SK-N-SH (cell line): ENCODE results near the gene CEP43. TPM values are rescaled to one million over a fixed set of nuclear protein-coding genes. Genes with fewer than 3 reads are reported as not detected.

Experiments
- CTCF ChIA-PET: fragments of 300-600, 350-600 bp; formaldehyde crosslinking; extraction: SDS; loops from one replicate; lab custom pipeline; 2021; lab: Yijun Ruan, JAX
- POLR2A ChIA-PET: fragments of 350-600 bp; sonication (Branson Sonifier 250); formaldehyde crosslinking; extraction: SDS; loops from one replicate; lab custom pipeline; 2020; ENCODE audit warnings: antibody characterized with exemption, inconsistent platforms; lab: Yijun Ruan, JAX
- DNase-seq: peaks from one replicate; pipeline ENCODE4 v3.0.0; 2012
- H2AFZ ChIP-seq: fragments of 200-600 bp; sonication (generic); 2 replicates; pipeline ENCODE4 v1.8.1; 2016; ENCODE audit warnings: antibody characterized with exemption, mild to moderate bottlenecking, low read depth
- H3F3A ChIP-seq: fragments of 200-600 bp; sonication (generic); replicated peaks from 2 replicates; pipeline ENCODE3; 2016; ENCODE audit warnings: antibody characterized with exemption, mild to moderate bottlenecking; ENCODE audit not compliant: insufficient read depth
- H3K27ac ChIP-seq, 2 experiments: fragments of 200-500 bp in 1 of 2; fragments of 200-600 bp in 1 of 2; sonication (Bioruptor generic) in 1 of 2; sonication (generic), shearing (Covaris generic) in 1 of 2; 2 replicates each; pipeline versions ENCODE4 v1.5.1 to v1.6.1; 2014 to 2016; ENCODE audit warnings: low read depth in 2 of 2, inconsistent platforms in 1 of 2, low read length in 1 of 2, mild to moderate bottlenecking in 1 of 2, mixed read lengths in 1 of 2
- H3K27me3 ChIP-seq: fragments of 200-600 bp; sonication (generic), shearing (Covaris generic); 2 replicates; pipeline ENCODE4 v1.6.1; 2016; ENCODE audit warnings: mixed run types; ENCODE audit not compliant: insufficient read depth
- H3K36me3 ChIP-seq, 2 experiments: fragments of 200-500 bp in 1 of 2; fragments of 200-600 bp in 1 of 2; sonication (Bioruptor generic) in 1 of 2; sonication (generic) in 1 of 2; replicated peaks in 1 of 2; 2 replicates each; pipeline versions ENCODE3 to v1.5.1; 2014 to 2016; ENCODE audit warnings: low read length in 1 of 2, mild to moderate bottlenecking in 1 of 2; ENCODE audit not compliant: insufficient read depth in 2 of 2, control insufficient read depth in 1 of 2
- H3K4me1 ChIP-seq, 2 experiments: fragments of 200-500 bp in 1 of 2; fragments of 200-600 bp in 1 of 2; sonication (Bioruptor generic) in 1 of 2; sonication (generic), shearing (Covaris generic) in 1 of 2; 2 replicates each; pipeline versions ENCODE4 v1.5.1 to v1.6.1; 2014 to 2016; ENCODE audit warnings: low read depth in 1 of 2, low read length in 1 of 2, mixed run types in 1 of 2; ENCODE audit not compliant: insufficient read depth in 2 of 2, control insufficient read depth in 1 of 2
- H3K4me2 ChIP-seq: fragments of 200-600 bp; sonication (generic), shearing (Covaris generic); 2 replicates; pipeline ENCODE4 v1.6.1; 2017; ENCODE audit warnings: mixed run types
- H3K4me3 ChIP-seq, 2 experiments: fragments of 200-500 bp in 1 of 2; fragments of 200-600 bp in 1 of 2; sonication (Bioruptor generic) in 1 of 2; sonication (generic), shearing (Covaris generic) in 1 of 2; 2 replicates each; pipeline versions ENCODE4 v1.5.1 to v1.8.1; 2014 to 2016; ENCODE audit warnings: low read depth in 2 of 2, inconsistent platforms in 1 of 2, low read length in 1 of 2, mild to moderate bottlenecking in 1 of 2, mixed read lengths in 1 of 2, moderate library complexity in 1 of 2
- H3K79me2 ChIP-seq: fragments of 200-600 bp; sonication (generic); 2 replicates; pipeline ENCODE4 v1.8.1; 2017; ENCODE audit warnings: mild to moderate bottlenecking; ENCODE audit not compliant: insufficient read depth
- H3K9ac ChIP-seq: fragments of 200-600 bp; sonication (generic); 2 replicates; pipeline ENCODE4 v1.6.1; 2017; ENCODE audit warnings: mixed run types
- H3K9me2 ChIP-seq: fragments of 200-600 bp; sonication (generic); 2 replicates; pipeline ENCODE4 v1.6.1; 2017; ENCODE audit warnings: mixed run types
- H3K9me3 ChIP-seq: fragments of 200-600 bp; sonication (generic); 2 replicates; pipeline ENCODE4 v1.6.1; 2017; ENCODE audit warnings: mixed run types, mild to moderate bottlenecking, moderate library complexity
- H4K20me1 ChIP-seq: fragments of 200-600 bp; sonication (generic); 2 replicates; pipeline ENCODE4 v1.6.1; 2017; ENCODE audit warnings: mild to moderate bottlenecking, mixed run types; ENCODE audit not compliant: insufficient read depth
- CHD2 ChIP-seq: fragments of 150-350 bp; IDR thresholded peaks from 2 replicates; pipeline ENCODE4 v1.6.1; 2018; ENCODE audit warnings: low read length; ENCODE audit not compliant: partially characterized antibody
- EP300 ChIP-seq, 2 experiments: IDR thresholded peaks; 2 replicates each; pipeline versions ENCODE4 v1.4.0 to v1.6.1; 2012; ENCODE audit warnings: borderline replicate concordance in 1 of 2, low read depth in 1 of 2, low read length in 1 of 2
- FOXM1 ChIP-seq: IDR thresholded peaks from 2 replicates; pipeline ENCODE4 v1.4.0; 2012; ENCODE audit warnings: low read depth, mild to moderate bottlenecking
- GABPA ChIP-seq: IDR thresholded peaks from 2 replicates; pipeline ENCODE4 v1.4.0; 2012; ENCODE audit warnings: low read depth, mild to moderate bottlenecking
- GATA2 ChIP-seq: sonication (generic); formaldehyde crosslinking; IDR thresholded peaks from 2 replicates; pipeline ENCODE4 v1.5.0; 2020; ENCODE audit warnings: mild to moderate bottlenecking, missing genetic modification reagents
- MXI1 ChIP-seq: IDR thresholded peaks from 2 replicates; pipeline ENCODE4 v1.6.1; 2012; ENCODE audit warnings: mild to moderate bottlenecking, low read depth, low read length, improper control_type of control experiment
- RAD21 ChIP-seq: IDR thresholded peaks from 2 replicates; pipeline ENCODE4 v1.6.1; 2012; ENCODE audit warnings: mild to moderate bottlenecking, low read length
- RCOR1 ChIP-seq: fragments of 150-350 bp; IDR thresholded peaks from 2 replicates; pipeline ENCODE4 v1.6.1; 2017; ENCODE audit warnings: antibody characterized with exemption, low read length
- SIN3A ChIP-seq: IDR thresholded peaks from 2 replicates; pipeline ENCODE4 v1.6.1; 2012; ENCODE audit warnings: low read depth, mild to moderate bottlenecking, low read length, moderate library complexity, borderline replicate concordance
- TCF12 ChIP-seq: IDR thresholded peaks from 2 replicates; pipeline ENCODE4 v1.4.0; 2012
- WGBS: methylation state at CpG from one replicate; pipeline ENCODE4 v1.1.6; 2017; ENCODE audit warnings: low lambda C conversion rate; 5-methylcytosine and 5-hydroxymethylcytosine counted together
- polyA plus RNA-seq, 3 experiments: library from polyadenylated mRNA; depleted of rRNA; stranded (reverse); fragments of >200 nt; gene quantifications; 2 replicates each; pipeline ENCODE4 v1.2.3, GENCODE V29; 2012
- TF ChIP-seq, protein P1 (sequence below): IDR thresholded peaks from 2 replicates; pipeline ENCODE4; 2012
- TF ChIP-seq, protein P2 (sequence below): fragments of 150-350 bp; IDR thresholded peaks from 2 replicates; pipeline ENCODE4 v1.6.1; 2017; ENCODE audit warnings: antibody characterized with exemption, low read length, low read depth, borderline replicate concordance

Gene CEP43
- polyA plus RNA-seq, 1 of the 3 experiments (the other 2 are of a cell fraction): 7.5 TPM

DNA sequence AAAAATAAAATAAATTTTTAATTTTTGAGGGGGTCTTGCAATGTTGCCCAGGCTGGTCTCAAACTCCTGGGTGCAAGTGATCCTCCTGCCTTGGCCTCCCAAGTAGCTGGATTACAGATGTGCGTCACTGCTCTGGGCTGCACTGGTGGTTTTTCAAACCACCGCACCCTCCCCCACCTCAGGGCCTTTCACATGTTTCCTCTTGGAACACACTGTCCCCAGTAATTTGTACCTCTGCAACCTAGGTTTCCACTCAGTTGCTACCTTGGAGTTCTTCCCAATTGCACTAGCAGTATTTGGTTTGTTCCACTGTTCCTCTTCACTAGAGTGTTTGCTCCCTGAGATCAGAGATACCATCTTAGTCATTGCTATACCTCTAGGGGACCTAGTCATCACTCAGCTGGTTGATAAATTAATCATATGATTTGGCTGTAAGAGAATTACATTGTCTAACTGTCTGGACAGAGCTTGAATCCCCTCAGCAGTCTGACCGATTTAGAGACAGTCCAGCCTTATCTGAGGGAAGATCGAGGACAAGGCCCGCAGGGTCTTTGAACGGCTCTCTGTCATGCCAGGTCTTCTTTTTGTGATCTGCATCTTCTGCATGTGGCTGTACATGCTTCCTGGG lies 32.0 kb downstream of the CEP43 start:
- no peak overlapping the region for H3K4me3 ChIP-seq
- H3K9me3 ChIP-seq: no peaks in the 10 kb centered on the region
- peak; percentile 69 for DNase-seq
- TF ChIP-seq, protein P1, sequence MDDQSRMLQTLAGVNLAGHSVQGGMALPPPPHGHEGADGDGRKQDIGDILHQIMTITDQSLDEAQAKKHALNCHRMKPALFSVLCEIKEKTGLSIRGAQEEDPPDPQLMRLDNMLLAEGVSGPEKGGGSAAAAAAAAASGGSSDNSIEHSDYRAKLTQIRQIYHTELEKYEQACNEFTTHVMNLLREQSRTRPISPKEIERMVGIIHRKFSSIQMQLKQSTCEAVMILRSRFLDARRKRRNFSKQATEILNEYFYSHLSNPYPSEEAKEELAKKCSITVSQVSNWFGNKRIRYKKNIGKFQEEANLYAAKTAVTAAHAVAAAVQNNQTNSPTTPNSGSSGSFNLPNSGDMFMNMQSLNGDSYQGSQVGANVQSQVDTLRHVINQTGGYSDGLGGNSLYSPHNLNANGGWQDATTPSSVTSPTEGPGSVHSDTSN: peak; percentile 43
- TF ChIP-seq GATA2 (peak; percentile 97), TCF12 (peak; percentile 24), FOXM1 (no peak), RCOR1 (peak; percentile 84), GABPA (no peak), CHD2 (peak; percentile 67), RAD21 (peak; percentile 6), MXI1 (peak; percentile 33; the same call in 1 of the 2 replicates), EP300 (IDR thresholded peaks at IDR 0.05; ENCODE audit: borderline replicate concordance in 1 of 2, low read depth in 1 of 2, low read length in 1 of 2) (peak in 1 of 2 experiments; percentile 92; a peak in 2 of 4 replicates)
- no peaks in the 10 kb centered on the region for H3K9me2 ChIP-seq
- peaks cover 0 to 58% of the 10 kb centered on the region in 2 experiments; a peak in 2 of 4 replicates for H3K4me1 ChIP-seq
- H3K4me2 ChIP-seq: no peak overlapping the region
- no peaks in the 10 kb centered on the region for H3K79me2 ChIP-seq
- H3F3A ChIP-seq: peaks cover 2% of the 10 kb centered on the region
- H4K20me1 ChIP-seq: no peaks in the 10 kb centered on the region
- H3K27me3 ChIP-seq: no peaks in the 10 kb centered on the region
- 56% methylated on average over 6 of the region's 6 CpGs for WGBS
- POLR2A ChIA-PET: interaction anchor here (1.1 kb wide), 1 partner anchor 11 kb away, joined by 3 read pairs; no protein-coding TSS in a partner anchor
- CTCF ChIA-PET: no interaction called here
- H3K9ac ChIP-seq: no peak overlapping the region
- H3K27ac ChIP-seq: peak overlapping the region in 1 of 2 experiments; percentile 98; a peak in 2 of 4 replicates
- peaks cover 70 to 78% of the 10 kb centered on the region in 2 experiments for H3K36me3 ChIP-seq
- no peak overlapping the region for H2AFZ ChIP-seq

DNA sequence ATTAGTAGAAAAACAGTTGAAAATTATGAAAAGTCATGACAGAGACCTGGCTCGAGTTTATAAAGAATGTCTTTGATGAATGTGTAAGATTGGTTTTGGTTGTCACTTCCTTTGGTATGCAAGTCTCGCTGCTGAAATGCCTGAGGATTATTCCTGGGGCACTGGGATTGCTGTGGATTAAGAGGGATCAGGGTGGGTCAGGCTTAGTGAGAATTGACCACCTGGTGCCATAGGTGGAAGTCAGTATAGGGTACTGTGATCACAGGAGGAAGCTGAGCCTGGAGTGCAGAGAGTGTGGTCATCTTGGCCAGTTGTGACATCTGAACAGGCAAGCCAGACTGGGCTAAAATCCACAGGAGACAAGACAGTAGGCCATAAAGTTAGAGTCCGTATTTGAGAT lies 34.9 kb downstream of the CEP43 start:
- no peaks in the 10 kb centered on the region for H3K9me2 ChIP-seq
- H3K4me3 ChIP-seq: no peak overlapping the region
- POLR2A ChIA-PET: no interaction called here
- H3K36me3 ChIP-seq: peaks cover 57 to 61% of the 10 kb centered on the region in 2 experiments
- no peak overlapping the region for H3K9ac ChIP-seq
- no peaks in the 10 kb centered on the region for H4K20me1 ChIP-seq
- no peaks in the 10 kb centered on the region for H3K9me3 ChIP-seq
- no peak for DNase-seq
- no peak overlapping the region for H2AFZ ChIP-seq
- CTCF ChIA-PET: interaction anchor here (1.2 to 1.5 kb wide), 2 partner anchors 45 to 81 kb away, joined by 4 to 7 read pairs; no protein-coding TSS in a partner anchor
- no peak for TF ChIP-seq SIN3A
- TF ChIP-seq, protein P2, sequence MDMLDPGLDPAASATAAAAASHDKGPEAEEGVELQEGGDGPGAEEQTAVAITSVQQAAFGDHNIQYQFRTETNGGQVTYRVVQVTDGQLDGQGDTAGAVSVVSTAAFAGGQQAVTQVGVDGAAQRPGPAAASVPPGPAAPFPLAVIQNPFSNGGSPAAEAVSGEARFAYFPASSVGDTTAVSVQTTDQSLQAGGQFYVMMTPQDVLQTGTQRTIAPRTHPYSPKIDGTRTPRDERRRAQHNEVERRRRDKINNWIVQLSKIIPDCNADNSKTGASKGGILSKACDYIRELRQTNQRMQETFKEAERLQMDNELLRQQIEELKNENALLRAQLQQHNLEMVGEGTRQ: no peak
- no peaks in the 10 kb centered on the region for H3K27me3 ChIP-seq
- peaks cover 2% of the 10 kb centered on the region for H3F3A ChIP-seq
- H3K79me2 ChIP-seq: no peaks in the 10 kb centered on the region
- no peak overlapping the region for H3K4me2 ChIP-seq
- WGBS: 86% methylated on average over 3 of the region's 3 CpGs
- peak overlapping the region in 1 of 2 experiments; percentile 24; a peak in 2 of 4 replicates for H3K27ac ChIP-seq
- peaks cover 0 to 41% of the 10 kb centered on the region in 2 experiments; a peak in 2 of 4 replicates for H3K4me1 ChIP-seq
